PC-3 (cell line): ENCODE measurements around the gene FRMPD4. TPM values are rescaled to one million over a fixed set of nuclear protein-coding genes. Genes with fewer than 3 reads are reported as not detected.

Experiments
- ATAC-seq: fragments of 200-7000 bp; cut with Tn5 transposase; 2 replicates; pipeline ENCODE4 v1.9.1; 2020; ENCODE audit warnings: mild to moderate bottlenecking, moderate library complexity
- BruUV-seq: library from RNA; stranded (reverse); fragments of 400-500 nt; replicated peaks from 2 replicates; lab custom pipeline; 2021; lab: Mats Ljungman, UMichigan
- CTCF ChIA-PET: fragments of 300-600 bp; sonication (Branson Sonifier 250); formaldehyde crosslinking; loops from one replicate; lab custom pipeline; 2022; ENCODE audit warnings: antibody characterized with exemption; lab: Charles Lee
- POLR2A ChIA-PET: fragments of 300-600 bp; sonication (Branson Sonifier 250); formaldehyde crosslinking; loops from one replicate; lab custom pipeline; 2022; ENCODE audit warnings: antibody characterized with exemption; ENCODE audit not compliant: unreplicated experiment; lab: Charles Lee
- DNase-seq: peaks from one replicate; pipeline ENCODE4 v3.0.0-alpha.2; 2015
- H2AFZ ChIP-seq: fragments of 300-600 bp; sonication (generic); 2 replicates; pipeline ENCODE4 v1.6.0; 2016; ENCODE audit warnings: antibody characterized with exemption, low read length
- H3F3A ChIP-seq: fragments of 300-600 bp; sonication (generic); one replicate; pipeline ENCODE4 v1.6.0; 2017; ENCODE audit warnings: antibody characterized with exemption, low read length, control low read depth, mild to moderate bottlenecking; ENCODE audit not compliant: unreplicated experiment
- H3K27ac ChIP-seq: fragments of 300-600 bp; sonication (generic); 2 replicates; pipeline ENCODE4 v1.5.1; 2016; ENCODE audit warnings: mild to moderate bottlenecking, low read length
- H3K27me3 ChIP-seq: fragments of 300-600 bp; sonication (generic); 2 replicates; pipeline ENCODE4 v1.6.1; 2016; ENCODE audit warnings: low read length, mixed read lengths
- H3K36me3 ChIP-seq: fragments of 300-600 bp; sonication (generic); 2 replicates; pipeline ENCODE4 v1.6.1; 2016; ENCODE audit warnings: low read depth, mixed run types, low read length, mixed read lengths
- H3K4me1 ChIP-seq: fragments of 300-600 bp; sonication (generic); 2 replicates; pipeline ENCODE4 v1.5.1; 2016; ENCODE audit warnings: low read length; ENCODE audit not compliant: insufficient read depth
- H3K4me2 ChIP-seq: fragments of 300-600 bp; sonication (generic); 2 replicates; pipeline ENCODE4 v1.6.0; 2016; ENCODE audit warnings: low read length
- H3K4me3 ChIP-seq: fragments of 300-600 bp; sonication (generic); 2 replicates; pipeline ENCODE4 v1.5.1; 2016; ENCODE audit warnings: mild to moderate bottlenecking, low read length, mixed read lengths
- H3K79me2 ChIP-seq: fragments of 300-600 bp; sonication (generic); 2 replicates; pipeline ENCODE4 v1.6.1; 2017; ENCODE audit warnings: low read length, mixed read lengths
- H3K9ac ChIP-seq: fragments of 300-600 bp; sonication (generic); 2 replicates; pipeline ENCODE4 v1.6.0; 2016; ENCODE audit warnings: mild to moderate bottlenecking, low read length
- H3K9me2 ChIP-seq: fragments of 300-600 bp; sonication (generic); replicated peaks from 2 replicates; pipeline ENCODE4 v1.6.1; 2016; ENCODE audit warnings: mixed run types, low read length, mixed read lengths
- H3K9me3 ChIP-seq: fragments of 300-600 bp; sonication (generic); 2 replicates; pipeline ENCODE4 v1.6.1; 2016; ENCODE audit warnings: low read length, mixed read lengths
- H4K20me1 ChIP-seq: fragments of 300-600 bp; sonication (generic); 2 replicates; pipeline ENCODE4 v1.6.1; 2016; ENCODE audit warnings: low read length, mixed read lengths
- EZH2 ChIP-seq: fragments of 300-600 bp; sonication (generic); IDR thresholded peaks from one replicate; pipeline ENCODE4 v1.6.1; 2017; ENCODE audit warnings: antibody characterized with exemption, mild to moderate bottlenecking, low read length; ENCODE audit not compliant: unreplicated experiment
- EZH2phosphoT487 ChIP-seq: fragments of 300-600 bp; sonication (generic); IDR thresholded peaks from 2 replicates; pipeline ENCODE4 v1.6.1; 2018; ENCODE audit warnings: mild to moderate bottlenecking, antibody characterized with exemption, low read length, borderline replicate concordance
- intact Hi-C: fragments of 100-400 bp; cut with micrococcal nuclease; formaldehyde crosslinking; loops from 2 replicates; pipeline ENCODE4 v1.9.0; 2023
- total RNA-seq: library from RNA; depleted of rRNA; stranded (reverse); fragments of >200 nt; gene quantifications from 2 replicates; pipeline ENCODE4 v1.2.3, GENCODE V29; 2014
- TF ChIP-seq, protein P1 (sequence below): fragments of 300-600 bp; sonication (generic); conservative IDR thresholded peaks from 2 replicates; pipeline ENCODE4 v1.5.1; 2017; ENCODE audit warnings: antibody characterized with exemption, low read depth, mild to moderate bottlenecking, low read length

FRMPD4 gene
- total RNA-seq, 1 experiment from 2014 or later = 0.15 TPM

DNA sequence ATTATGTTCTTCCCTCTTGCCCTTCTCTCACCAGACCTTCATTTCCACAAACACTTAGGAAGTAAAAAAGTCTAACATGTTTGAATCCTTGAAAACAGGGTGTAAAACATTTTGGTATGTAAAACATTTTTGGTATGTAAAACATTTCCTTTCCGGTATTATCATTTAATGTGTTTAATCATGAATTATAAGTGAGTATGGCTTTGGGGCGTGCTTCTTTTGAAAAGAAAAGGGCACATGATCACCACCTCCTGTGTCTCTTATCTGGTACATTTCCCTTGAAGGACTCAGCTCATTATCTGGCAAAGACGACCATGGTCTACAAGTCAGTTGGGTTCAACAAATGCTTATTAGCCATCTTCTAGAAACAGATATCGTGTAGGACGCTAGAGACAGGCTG lies 283.6 kb downstream of the FRMPD4 start:
- TF ChIP-seq, protein P1, sequence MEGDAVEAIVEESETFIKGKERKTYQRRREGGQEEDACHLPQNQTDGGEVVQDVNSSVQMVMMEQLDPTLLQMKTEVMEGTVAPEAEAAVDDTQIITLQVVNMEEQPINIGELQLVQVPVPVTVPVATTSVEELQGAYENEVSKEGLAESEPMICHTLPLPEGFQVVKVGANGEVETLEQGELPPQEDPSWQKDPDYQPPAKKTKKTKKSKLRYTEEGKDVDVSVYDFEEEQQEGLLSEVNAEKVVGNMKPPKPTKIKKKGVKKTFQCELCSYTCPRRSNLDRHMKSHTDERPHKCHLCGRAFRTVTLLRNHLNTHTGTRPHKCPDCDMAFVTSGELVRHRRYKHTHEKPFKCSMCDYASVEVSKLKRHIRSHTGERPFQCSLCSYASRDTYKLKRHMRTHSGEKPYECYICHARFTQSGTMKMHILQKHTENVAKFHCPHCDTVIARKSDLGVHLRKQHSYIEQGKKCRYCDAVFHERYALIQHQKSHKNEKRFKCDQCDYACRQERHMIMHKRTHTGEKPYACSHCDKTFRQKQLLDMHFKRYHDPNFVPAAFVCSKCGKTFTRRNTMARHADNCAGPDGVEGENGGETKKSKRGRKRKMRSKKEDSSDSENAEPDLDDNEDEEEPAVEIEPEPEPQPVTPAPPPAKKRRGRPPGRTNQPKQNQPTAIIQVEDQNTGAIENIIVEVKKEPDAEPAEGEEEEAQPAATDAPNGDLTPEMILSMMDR = no peak
- TF ChIP-seq EZH2phosphoT487 = no peak
- TF ChIP-seq EZH2 = no peak
- Histone ChIP-seq H3K4me2 (no peak overlapping the region), H3K9me3 (no peaks in the 10 kb centered on the region), H3K27me3 (no peaks in the 10 kb centered on the region), H3K36me3 (no peaks in the 10 kb centered on the region), H3K4me1 (no peaks in the 10 kb centered on the region), H3F3A (no peaks in the 10 kb centered on the region), H3K27ac (no peak overlapping the region), H3K9ac (no peak overlapping the region), H4K20me1 (no peaks in the 10 kb centered on the region), H3K79me2 (no peaks in the 10 kb centered on the region), H3K4me3 (no peak overlapping the region), H3K9me2 (no peaks in the 10 kb centered on the region), H2AFZ (no peak overlapping the region)
- intact Hi-C loops = no loop called here
- CTCF ChIA-PET = interaction anchor here (0.6 kb wide), 1 partner anchor 142 kb away, joined by 5 read pairs; no protein-coding TSS in a partner anchor
- no peak for DNase-seq
- no peak for ATAC-seq
- POLR2A ChIA-PET = no interaction called here
- no TSS peak for BruUV-seq

DNA sequence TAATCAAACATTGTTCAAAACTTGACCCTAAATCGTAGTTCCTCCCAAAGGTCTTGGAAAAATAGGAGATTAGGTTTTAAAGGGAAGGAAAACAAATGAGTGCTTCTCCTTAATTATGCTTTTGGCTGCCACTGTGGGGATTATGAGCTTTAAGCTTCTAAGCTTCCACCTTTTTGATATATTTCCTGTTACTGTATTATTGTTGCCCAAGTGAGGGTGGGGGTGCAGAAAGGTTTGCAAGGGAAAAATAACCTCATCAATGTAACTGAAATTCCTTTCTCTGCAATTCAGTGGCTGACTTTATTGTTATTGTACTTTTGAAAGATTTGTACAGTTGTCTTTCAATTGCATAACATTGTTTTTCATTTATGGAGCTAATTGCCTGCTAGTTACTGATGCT lies 285.1 kb downstream of the FRMPD4 start:
- no peaks in the 10 kb centered on the region for H4K20me1 ChIP-seq
- H3K4me1 ChIP-seq = no peaks in the 10 kb centered on the region
- H3K9me3 ChIP-seq = no peaks in the 10 kb centered on the region
- no peak overlapping the region for H3K4me2 ChIP-seq
- H3K9me2 ChIP-seq = no peaks in the 10 kb centered on the region
- H3K79me2 ChIP-seq = no peaks in the 10 kb centered on the region
- ATAC-seq (no peak), DNase-seq (no peak)
- no peaks in the 10 kb centered on the region for H3K27me3 ChIP-seq
- H3K27ac ChIP-seq = no peak overlapping the region
- H3F3A ChIP-seq = no peaks in the 10 kb centered on the region
- H3K36me3 ChIP-seq = no peaks in the 10 kb centered on the region
- BruUV-seq = no TSS peak
- H3K4me3 ChIP-seq = no peak overlapping the region
- POLR2A ChIA-PET = no interaction called here
- no peak overlapping the region for H2AFZ ChIP-seq
- H3K9ac ChIP-seq = no peak overlapping the region
- intact Hi-C loops = no loop called here
- CTCF ChIA-PET = no interaction called here
- no peak for TF ChIP-seq EZH2
- TF ChIP-seq, protein P1 = no peak

DNA sequence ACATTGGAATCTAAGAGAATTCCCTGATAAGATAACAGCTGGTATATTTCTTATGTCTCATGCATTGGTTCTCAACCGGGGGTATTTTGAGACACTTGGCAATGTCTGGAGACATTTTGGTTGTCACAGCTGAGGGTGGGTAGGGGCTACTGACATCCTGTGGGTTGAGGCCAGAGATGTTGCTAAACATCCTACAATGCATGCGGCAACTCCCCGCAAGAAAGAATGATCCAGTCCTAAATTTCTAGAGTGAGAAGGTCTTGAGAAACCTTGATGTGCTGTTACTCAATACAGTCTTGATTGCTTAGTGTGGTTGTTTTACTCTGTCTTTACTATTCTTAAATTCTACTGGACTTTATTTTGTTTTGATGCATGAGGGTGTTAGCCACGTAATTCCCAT lies 287.2 kb downstream of the FRMPD4 start:
- BruUV-seq = no TSS peak
- TF ChIP-seq, protein P1 = no peak
- TF ChIP-seq EZH2 (no peak), EZH2phosphoT487 (no peak)
- Histone ChIP-seq H3K4me1 (no peaks in the 10 kb centered on the region), H3K9me3 (no peaks in the 10 kb centered on the region), H2AFZ (no peak overlapping the region), H3K27ac (no peak overlapping the region), H3K27me3 (no peaks in the 10 kb centered on the region), H3F3A (no peaks in the 10 kb centered on the region), H3K36me3 (no peaks in the 10 kb centered on the region), H3K4me3 (no peak overlapping the region), H3K9ac (no peak overlapping the region), H3K4me2 (no peak overlapping the region), H4K20me1 (no peaks in the 10 kb centered on the region), H3K9me2 (no peaks in the 10 kb centered on the region), H3K79me2 (no peaks in the 10 kb centered on the region)
- DNase-seq = no peak
- ChIA-PET POLR2A (no interaction called here), CTCF (no interaction called here)
- intact Hi-C loops = no loop called here
- no peak for ATAC-seq
